Measurements from ENCODE around the gene FAM114A2.

The FAM114A2 gene

GRCh38 chr5:153952893-153953292 is 85.8 kb downstream of the FAM114A2 start:
- no peak for DNase-seq (ENCODE audit: extremely low read depth in 1 of 2, low read depth in 1 of 2)

GRCh38 chr5:153952057-153952456 is 86.7 kb downstream of the FAM114A2 start:
- no peak for DNase-seq (ENCODE audit: extremely low read depth in 1 of 2, low read depth in 1 of 2)

- DNase-seq (ENCODE audit: extremely low read depth in 1 of 2, low read depth in 1 of 2): no peak
Measured at GRCh38 chr5:153941265-153941664, 97.4 kb downstream of the FAM114A2 start.

Data from stimulated activated CD8-positive, alpha-beta memory T cell treated with anti-CD3 and anti-CD28 coated beads, Interleukin-7, amount 100 ng/mL, for 48 hours (primary cell).